Dendritic cell treated with granulocyte-macrophage colony-stimulating factor and Interleukin-4, amounts not matched to agents 40 ng/mL and 50 ng/mL, for 4 days (primary cell): ENCODE measurements around the gene GATD1.

Experiments
- H3K27ac Mint-ChIP-seq: one replicate; pipeline ENCODE4 v1.8.0; 2022; ENCODE audit warnings: mild to moderate bottlenecking, mixed read lengths
- H3K27me3 Mint-ChIP-seq: one replicate; pipeline ENCODE4 v1.8.0; 2022; ENCODE audit warnings: mild to moderate bottlenecking, mixed read lengths
- H3K36me3 Mint-ChIP-seq: one replicate; pipeline ENCODE4 v1.8.0; 2022; ENCODE audit warnings: low read depth, mixed read lengths
- H3K4me1 Mint-ChIP-seq: one replicate; pipeline ENCODE4 v1.8.0; 2022; ENCODE audit warnings: low read depth, mixed read lengths
- H3K4me3 Mint-ChIP-seq: one replicate; pipeline ENCODE4 v1.8.0; 2022; ENCODE audit warnings: mild to moderate bottlenecking, moderate library complexity, mixed read lengths
- H3K9me3 Mint-ChIP-seq: one replicate; pipeline ENCODE4 v1.8.0; 2022; ENCODE audit warnings: mixed read lengths
- intact Hi-C: fragments of 100-400 bp; cut with micrococcal nuclease; formaldehyde crosslinking; loops from one replicate; pipeline ENCODE4 v1.15.0; 2022

Gene GATD1

GRCh38 chr11:777288-778255 lies at the start of gene GATD1:
GATD1 (minus strand) TSS chr11:777487; CDS start chr11:777462, 25 bp downstream.
- Mint-ChIP-seq H3K9me3 (no peaks in the 10 kb centered on the region), H3K4me3 (peak within 1 kb of the TSS; percentile 90), H3K27me3 (peaks cover 10% of the 10 kb centered on the region), H3K36me3 (peaks cover 54% of the 10 kb centered on the region), H3K4me1 (peaks cover 59% of the 10 kb centered on the region), H3K27ac (peak within 1 kb of the TSS; percentile 87)
- intact Hi-C loops = no loop called here

GRCh38 chr11:826836-827145 lies 49.5 kb upstream of the GATD1 start:
- no peak overlapping the region for H3K27ac Mint-ChIP-seq
- H3K36me3 Mint-ChIP-seq = peaks cover 39% of the 10 kb centered on the region
- peaks cover 57% of the 10 kb centered on the region for H3K4me1 Mint-ChIP-seq
- intact Hi-C loops = no loop called here
- H3K9me3 Mint-ChIP-seq = no peaks in the 10 kb centered on the region
- peaks cover 56% of the 10 kb centered on the region for H3K27me3 Mint-ChIP-seq
- H3K4me3 Mint-ChIP-seq = peak overlapping the region; percentile 39

- Mint-ChIP-seq H3K4me3 (no peak overlapping the region), H3K4me1 (peaks cover 57% of the 10 kb centered on the region), H3K36me3 (peaks cover 40% of the 10 kb centered on the region), H3K27me3 (peaks cover 50% of the 10 kb centered on the region), H3K27ac (no peak overlapping the region), H3K9me3 (no peaks in the 10 kb centered on the region)
- intact Hi-C loops = no loop called here
These were observed 48.9 kb upstream of the GATD1 start for GRCh38 chr11:826227-826621.

GRCh38 chr11:825366-826226 lies 48.3 kb upstream of the GATD1 start:
- Mint-ChIP-seq H3K27me3 (peaks cover 45% of the 10 kb centered on the region), H3K27ac (no peak overlapping the region), H3K36me3 (peaks cover 46% of the 10 kb centered on the region), H3K4me1 (peaks cover 57% of the 10 kb centered on the region), H3K4me3 (no peak overlapping the region), H3K9me3 (no peaks in the 10 kb centered on the region)
- intact Hi-C loops = no loop called here

- Mint-ChIP-seq H3K4me3 (no peak overlapping the region), H3K36me3 (peaks cover 52% of the 10 kb centered on the region), H3K27me3 (peaks cover 38% of the 10 kb centered on the region), H3K27ac (no peak overlapping the region), H3K4me1 (peaks cover 52% of the 10 kb centered on the region), H3K9me3 (no peaks in the 10 kb centered on the region)
- intact Hi-C loops = no loop called here
These were observed 47.7 kb upstream of the GATD1 start for GRCh38 chr11:824942-825341.

GRCh38 chr11:824292-824880 lies 47.1 kb upstream of the GATD1 start:
- no peak overlapping the region for H3K27ac Mint-ChIP-seq
- peaks cover 55% of the 10 kb centered on the region for H3K36me3 Mint-ChIP-seq
- no peaks in the 10 kb centered on the region for H3K9me3 Mint-ChIP-seq
- peaks cover 32% of the 10 kb centered on the region for H3K27me3 Mint-ChIP-seq
- intact Hi-C loops = no loop called here
- H3K4me1 Mint-ChIP-seq = peaks cover 46% of the 10 kb centered on the region
- H3K4me3 Mint-ChIP-seq = no peak overlapping the region

- peaks cover 25% of the 10 kb centered on the region for H3K27me3 Mint-ChIP-seq
- H3K27ac Mint-ChIP-seq = no peak overlapping the region
These were observed 46.4 kb upstream of the GATD1 start for GRCh38 chr11:823441-824291.

GRCh38 chr11:821512-822371 lies 44.5 kb upstream of the GATD1 start:
- peaks cover 30% of the 10 kb centered on the region for H3K4me1 Mint-ChIP-seq
- peaks cover 55% of the 10 kb centered on the region for H3K36me3 Mint-ChIP-seq
- intact Hi-C loops = no loop called here
- H3K9me3 Mint-ChIP-seq = no peaks in the 10 kb centered on the region
- peaks cover 17% of the 10 kb centered on the region for H3K27me3 Mint-ChIP-seq
- H3K4me3 Mint-ChIP-seq = peak overlapping the region; percentile 88
- H3K27ac Mint-ChIP-seq = peak overlapping the region; percentile 87

More at GRCh38 chr11:823441-824291, 46.4 kb upstream of the GATD1 start:
- Mint-ChIP-seq H3K9me3 (no peaks in the 10 kb centered on the region), H3K4me1 (peaks cover 41% of the 10 kb centered on the region), H3K4me3 (no peak overlapping the region), H3K36me3 (peaks cover 55% of the 10 kb centered on the region)
- intact Hi-C loops = no loop called here

- Mint-ChIP-seq H3K4me1 (peaks cover 30% of the 10 kb centered on the region), H3K27ac (peak overlapping the region; percentile 87), H3K27me3 (peaks cover 14% of the 10 kb centered on the region), H3K9me3 (no peaks in the 10 kb centered on the region), H3K4me3 (peak overlapping the region; percentile 88), H3K36me3 (peaks cover 55% of the 10 kb centered on the region)
- intact Hi-C loops = no loop called here
These were observed 43.6 kb upstream of the GATD1 start for GRCh38 chr11:820655-821511.

- H3K4me3 Mint-ChIP-seq = peak overlapping the region; percentile 88
- peaks cover 30% of the 10 kb centered on the region for H3K4me1 Mint-ChIP-seq
- peaks cover 50% of the 10 kb centered on the region for H3K36me3 Mint-ChIP-seq
- intact Hi-C loops = loop anchor here (1.0 kb wide), 1 partner anchor 11 kb away; the partner anchor contains the start of gene RPLP2
- H3K27me3 Mint-ChIP-seq = peaks cover 7% of the 10 kb centered on the region
- H3K9me3 Mint-ChIP-seq = no peaks in the 10 kb centered on the region
- H3K27ac Mint-ChIP-seq = peak overlapping the region; percentile 87
These were observed 42.8 kb upstream of the GATD1 start for GRCh38 chr11:819943-820649.

GRCh38 chr11:819129-819931 lies 42.0 kb upstream of the GATD1 start:
- Mint-ChIP-seq H3K9me3 (no peaks in the 10 kb centered on the region), H3K27me3 (peaks cover 6% of the 10 kb centered on the region), H3K27ac (peak overlapping the region; percentile 87), H3K4me1 (peaks cover 30% of the 10 kb centered on the region), H3K4me3 (peak overlapping the region; percentile 88), H3K36me3 (peaks cover 47% of the 10 kb centered on the region)
- intact Hi-C loops = loop anchor here (1.0 kb wide), 1 partner anchor 10 kb away; the partner anchor contains the start of gene RPLP2
